HEK293T (cell line): ENCODE measurements around the gene RPTOR.

Experiments used
- CTCF ChIA-PET: fragments of 350-600 bp; formaldehyde crosslinking; extraction: SDS; loops from one replicate; lab custom pipeline; 2021; ENCODE audit warnings: antibody characterized with exemption, inconsistent platforms; lab: Yijun Ruan, JAX
- POLR2A ChIA-PET: fragments of 350-600 bp; formaldehyde crosslinking; extraction: SDS; loops from one replicate; lab custom pipeline; 2020; ENCODE audit warnings: antibody characterized with exemption, inconsistent platforms; lab: Yijun Ruan, JAX
- DNase-seq: peaks from one replicate; pipeline ENCODE4 v3.0.0; 2012; ENCODE audit warnings: mixed read lengths; ENCODE audit errors: extremely low spot score
- ARNT ChIP-seq: fragments of 450-650 bp; IDR thresholded peaks from 2 replicates; pipeline ENCODE4 v1.6.1; 2017; ENCODE audit warnings: mild to moderate bottlenecking
- BHLHE40 ChIP-seq: fragments of 450-650 bp; IDR thresholded peaks from 2 replicates; pipeline ENCODE4 v1.6.1; 2016; ENCODE audit warnings: mild to moderate bottlenecking, moderate library complexity, borderline replicate concordance
- CTBP1 ChIP-seq: fragments of 450-650 bp; IDR thresholded peaks from 2 replicates; pipeline ENCODE4 v1.6.1; 2016; ENCODE audit warnings: borderline replicate concordance
- ELF4 ChIP-seq: fragments of 450-650 bp; IDR thresholded peaks from 2 replicates; pipeline ENCODE4 v1.6.1; 2017; ENCODE audit warnings: antibody characterized with exemption
- FOXA1 ChIP-seq: fragments of 450-650 bp; IDR thresholded peaks from 2 replicates; pipeline ENCODE4 v1.6.1; 2016; ENCODE audit warnings: mild to moderate bottlenecking
- FOXK2 ChIP-seq: fragments of 450-650 bp; IDR thresholded peaks from 2 replicates; pipeline ENCODE4 v1.6.1; 2016; ENCODE audit warnings: mild to moderate bottlenecking
- FOXM1 ChIP-seq: fragments of 450-650 bp; IDR thresholded peaks from 2 replicates; pipeline ENCODE4 v1.6.1; 2017; ENCODE audit warnings: mild to moderate bottlenecking, borderline replicate concordance
- HDGF ChIP-seq: fragments of 450-650 bp; IDR thresholded peaks from 2 replicates; pipeline ENCODE4 v1.6.1; 2017; ENCODE audit warnings: antibody characterized with exemption, borderline replicate concordance
- L3MBTL2 ChIP-seq: fragments of 450-650 bp; conservative IDR thresholded peaks from 2 replicates; pipeline ENCODE4 v1.6.1; 2016; ENCODE audit warnings: mild to moderate bottlenecking
- LEF1 ChIP-seq: fragments of 450-650 bp; IDR thresholded peaks from 2 replicates; pipeline ENCODE4 v1.6.1; 2017; ENCODE audit warnings: mild to moderate bottlenecking, borderline replicate concordance
- NFRKB ChIP-seq: fragments of 450-650 bp; IDR thresholded peaks from 2 replicates; pipeline ENCODE4 v1.6.1; 2016; ENCODE audit warnings: mild to moderate bottlenecking, moderate library complexity
- PKNOX1 ChIP-seq: fragments of 450-650 bp; IDR thresholded peaks from 2 replicates; pipeline ENCODE4 v1.6.1; 2016
- SP1 ChIP-seq: fragments of 450-650 bp; IDR thresholded peaks from 2 replicates; pipeline ENCODE4 v1.6.1; 2017
- SUZ12 ChIP-seq: fragments of 450-650 bp; IDR thresholded peaks from 2 replicates; pipeline ENCODE4 v1.6.1; 2016; ENCODE audit warnings: mild to moderate bottlenecking
- TARDBP ChIP-seq: fragments of 450-650 bp; IDR thresholded peaks from 2 replicates; pipeline ENCODE4 v1.6.1; 2016
- ZNF384 ChIP-seq: fragments of 450-650 bp; IDR thresholded peaks from 2 replicates; pipeline ENCODE4 v1.6.1; 2016

Gene RPTOR

GRCh38 chr17:80650751-80651518, 106.3 kb downstream of the RPTOR start:
- no peak for TF ChIP-seq FOXK2
- TF ChIP-seq SUZ12, result no peak
- no peak for TF ChIP-seq BHLHE40
- TF ChIP-seq FOXA1, result no peak
- no peak for TF ChIP-seq NFRKB
- no peak for TF ChIP-seq SP1
- no peak for TF ChIP-seq ARNT
- TF ChIP-seq PKNOX1, result no peak
- no peak for TF ChIP-seq HDGF
- no peak for TF ChIP-seq LEF1
- no peak for TF ChIP-seq ZNF384
- TF ChIP-seq ELF4, result no peak
- no peak for TF ChIP-seq TARDBP
- no peak for DNase-seq
- POLR2A ChIA-PET, result no interaction called here
- CTCF ChIA-PET, result interaction anchor here (1.0 to 1.3 kb wide), 3 partner anchors 13 to 196 kb away, joined by 4 to 7 read pairs (median 7); no protein-coding TSS in a partner anchor

- CTCF ChIA-PET, result no interaction called here
- POLR2A ChIA-PET, result no interaction called here
- TF ChIP-seq FOXM1 (no peak), FOXK2 (no peak), ARNT (no peak), TARDBP (no peak), SUZ12 (no peak), SP1 (no peak), HDGF (no peak), PKNOX1 (no peak), CTBP1 (no peak), ELF4 (no peak), FOXA1 (no peak), ZNF384 (no peak), NFRKB (no peak), BHLHE40 (no peak), LEF1 (no peak), L3MBTL2 (no peak)
- no peak for DNase-seq
These were observed 108.2 kb downstream of the RPTOR start for GRCh38 chr17:80652756-80653330.

GRCh38 chr17:80653856-80654255, 109.2 kb downstream of the RPTOR start:
- POLR2A ChIA-PET, result no interaction called here
- DNase-seq, result no peak
- TF ChIP-seq TARDBP, result no peak
- TF ChIP-seq ARNT, result no peak
- TF ChIP-seq FOXK2, result no peak
- no peak for TF ChIP-seq BHLHE40
- TF ChIP-seq SP1, result no peak
- no peak for TF ChIP-seq PKNOX1
- no peak for TF ChIP-seq ELF4
- TF ChIP-seq L3MBTL2, result no peak
- no peak for TF ChIP-seq FOXM1
- no peak for TF ChIP-seq SUZ12
- TF ChIP-seq HDGF, result no peak
- no peak for TF ChIP-seq LEF1
- CTCF ChIA-PET, result no interaction called here

- ChIA-PET POLR2A (no interaction called here), CTCF (no interaction called here)
- no peak for TF ChIP-seq TARDBP
- TF ChIP-seq CTBP1, result no peak
- no peak for TF ChIP-seq SP1
- no peak for TF ChIP-seq ARNT
- no peak for TF ChIP-seq BHLHE40
- TF ChIP-seq L3MBTL2, result no peak
- TF ChIP-seq SUZ12, result no peak
- TF ChIP-seq FOXM1, result no peak
- no peak for TF ChIP-seq FOXA1
- TF ChIP-seq NFRKB, result no peak
- no peak for TF ChIP-seq FOXK2
- DNase-seq, result no peak
These were observed 111.0 kb downstream of the RPTOR start for GRCh38 chr17:80655608-80656007.

- POLR2A ChIA-PET, result no interaction called here
- CTCF ChIA-PET, result no interaction called here
- no peak for DNase-seq
These were observed 112.0 kb downstream of the RPTOR start for GRCh38 chr17:80656590-80656989.

GRCh38 chr17:80657561-80657960, 112.9 kb downstream of the RPTOR start:
- POLR2A ChIA-PET, result no interaction called here
- CTCF ChIA-PET, result no interaction called here

More at GRCh38 chr17:80656590-80656989, 112.0 kb downstream of the RPTOR start:
- TF ChIP-seq FOXA1, result no peak
- TF ChIP-seq NFRKB, result no peak
- TF ChIP-seq SUZ12, result no peak
- TF ChIP-seq ELF4, result no peak

More at GRCh38 chr17:80657561-80657960, 112.9 kb downstream of the RPTOR start:
- no peak for DNase-seq
- TF ChIP-seq L3MBTL2 (no peak), NFRKB (no peak), CTBP1 (no peak), BHLHE40 (no peak), FOXM1 (no peak), ZNF384 (no peak), LEF1 (no peak), FOXA1 (no peak), SUZ12 (no peak)
